NB4 (cell line): Measurements from ENCODE around the gene CBLL2.

Experiments used
- POLR2A ChIP-seq: IDR thresholded peaks from 2 replicates; pipeline ENCODE4 v1.6.1; 2011; ENCODE audit warnings: mild to moderate bottlenecking; ENCODE audit not compliant: insufficient read length; ENCODE audit errors: extremely low read depth
- TF ChIP-seq, protein P1 (sequence below): IDR thresholded peaks from one replicate; pipeline ENCODE4 v1.5.1; 2012; ENCODE audit warnings: low read depth, low read length

GRCh38 chrX:22268706-22269105 lies 4.0 kb upstream of the CBLL2 start:
- TF ChIP-seq, protein P1, sequence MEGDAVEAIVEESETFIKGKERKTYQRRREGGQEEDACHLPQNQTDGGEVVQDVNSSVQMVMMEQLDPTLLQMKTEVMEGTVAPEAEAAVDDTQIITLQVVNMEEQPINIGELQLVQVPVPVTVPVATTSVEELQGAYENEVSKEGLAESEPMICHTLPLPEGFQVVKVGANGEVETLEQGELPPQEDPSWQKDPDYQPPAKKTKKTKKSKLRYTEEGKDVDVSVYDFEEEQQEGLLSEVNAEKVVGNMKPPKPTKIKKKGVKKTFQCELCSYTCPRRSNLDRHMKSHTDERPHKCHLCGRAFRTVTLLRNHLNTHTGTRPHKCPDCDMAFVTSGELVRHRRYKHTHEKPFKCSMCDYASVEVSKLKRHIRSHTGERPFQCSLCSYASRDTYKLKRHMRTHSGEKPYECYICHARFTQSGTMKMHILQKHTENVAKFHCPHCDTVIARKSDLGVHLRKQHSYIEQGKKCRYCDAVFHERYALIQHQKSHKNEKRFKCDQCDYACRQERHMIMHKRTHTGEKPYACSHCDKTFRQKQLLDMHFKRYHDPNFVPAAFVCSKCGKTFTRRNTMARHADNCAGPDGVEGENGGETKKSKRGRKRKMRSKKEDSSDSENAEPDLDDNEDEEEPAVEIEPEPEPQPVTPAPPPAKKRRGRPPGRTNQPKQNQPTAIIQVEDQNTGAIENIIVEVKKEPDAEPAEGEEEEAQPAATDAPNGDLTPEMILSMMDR = no peak
- no peak for TF ChIP-seq POLR2A
